H9 (cell line): ENCODE results near the gene RPS6KB1. TPM values are rescaled to one million over a fixed set of nuclear protein-coding genes. Genes with fewer than 3 reads are reported as not detected.
A peak's percentile ranks its signal among the peaks of the same experiment; 100 is the strongest.
"Not testable (repeated sequence)": the region's sequence is repeated elsewhere in the genome, so short reads cannot be mapped to it uniquely, and the experiment has no call there.

Experiments
- DNase-seq: peaks from one replicate; pipeline ENCODE4 v3.0.0-alpha.2; 2017
- H2AFZ ChIP-seq: one replicate; pipeline ENCODE4 v1.6.1; 2013; ENCODE audit warnings: mild to moderate bottlenecking, low read length, control low read depth, moderate library complexity
- H2AK5ac ChIP-seq: 2 replicates; pipeline ENCODE4 v1.6.1; 2013; ENCODE audit warnings: low read length, control low read depth, mixed read lengths; ENCODE audit not compliant: insufficient read length
- H2BK120ac ChIP-seq: one replicate; pipeline ENCODE4 v1.6.1; 2013; ENCODE audit warnings: low read depth, mild to moderate bottlenecking, low read length, control low read depth, inconsistent platforms; ENCODE audit not compliant: poor library complexity, severe bottlenecking
- H2BK12ac ChIP-seq: 2 replicates; pipeline ENCODE4 v1.6.1; 2013; ENCODE audit warnings: low read length, control low read depth, mixed read lengths, low read depth; ENCODE audit not compliant: insufficient read length
- H2BK15ac ChIP-seq: 2 replicates; pipeline ENCODE4 v1.6.1; 2013; ENCODE audit warnings: low read depth, low read length, control low read depth
- H2BK20ac ChIP-seq: one replicate; pipeline ENCODE4 v1.6.1; 2013; ENCODE audit warnings: low read depth, mild to moderate bottlenecking, low read length, control low read depth, inconsistent platforms; ENCODE audit not compliant: poor library complexity, severe bottlenecking
- H2BK5ac ChIP-seq: 2 replicates; pipeline ENCODE4 v1.6.1; 2013; ENCODE audit warnings: low read length, control low read depth, mixed read lengths; ENCODE audit not compliant: insufficient read length
- H3K14ac ChIP-seq: 2 replicates; pipeline ENCODE4 v1.6.1; 2013; ENCODE audit warnings: low read length, control low read depth; ENCODE audit not compliant: insufficient read depth
- H3K18ac ChIP-seq: 2 replicates; pipeline ENCODE4 v1.6.1; 2013; ENCODE audit warnings: low read depth, mild to moderate bottlenecking, mixed read lengths, low read length, control low read depth; ENCODE audit not compliant: insufficient read length
- H3K23ac ChIP-seq: 2 replicates; pipeline ENCODE4 v1.6.1; 2013; ENCODE audit warnings: low read length, control low read depth, mixed read lengths, low read depth; ENCODE audit not compliant: insufficient read length
- H3K23me2 ChIP-seq: 2 replicates; pipeline ENCODE4 v1.6.1; 2013; ENCODE audit warnings: low read depth, mild to moderate bottlenecking, mixed read lengths, low read length, control low read depth; ENCODE audit not compliant: insufficient read length, poor library complexity, severe bottlenecking
- H3K27ac ChIP-seq: 2 replicates; pipeline ENCODE4 v1.5.1; 2013; ENCODE audit warnings: low read length, control low read depth, mixed read lengths, low read depth; ENCODE audit not compliant: insufficient read length
- H3K27me3 ChIP-seq: 2 replicates; pipeline ENCODE4 v1.6.1; 2013; ENCODE audit warnings: low read length, control low read depth, inconsistent platforms; ENCODE audit not compliant: insufficient read depth
- H3K4ac ChIP-seq: 2 replicates; pipeline ENCODE4 v1.6.1; 2013; ENCODE audit warnings: low read depth, mild to moderate bottlenecking, control low read depth, inconsistent platforms, low read length, moderate library complexity
- H3K4me1 ChIP-seq: 2 replicates; pipeline ENCODE4 v1.6.1; 2013; ENCODE audit warnings: low read length, control low read depth, inconsistent platforms; ENCODE audit not compliant: insufficient read depth
- H3K4me2 ChIP-seq: 2 replicates; pipeline ENCODE4 v1.6.1; 2013; ENCODE audit warnings: low read length, control low read depth, mixed read lengths; ENCODE audit not compliant: insufficient read length, insufficient read depth
- H3K56ac ChIP-seq: 2 replicates; pipeline ENCODE4 v1.6.1; 2013; ENCODE audit warnings: low read depth, mild to moderate bottlenecking, mixed read lengths, low read length, control low read depth; ENCODE audit not compliant: insufficient read length
- H3K79me1 ChIP-seq: 2 replicates; pipeline ENCODE4 v1.6.1; 2013; ENCODE audit warnings: low read depth, mild to moderate bottlenecking, moderate library complexity, low read length, control low read depth, inconsistent platforms; ENCODE audit not compliant: insufficient read depth, poor library complexity, severe bottlenecking
- H3K79me2 ChIP-seq: 2 replicates; pipeline ENCODE4 v1.6.1; 2013; ENCODE audit warnings: low read length, control low read depth, inconsistent platforms; ENCODE audit not compliant: insufficient read depth
- H3K9ac ChIP-seq: 2 replicates; pipeline ENCODE4 v1.6.1; 2013; ENCODE audit warnings: low read length, control low read depth, mixed read lengths; ENCODE audit not compliant: insufficient read length; ENCODE audit errors: extremely low read depth
- H3K9me3 ChIP-seq: one replicate; pipeline ENCODE4 v1.6.1; 2013; ENCODE audit warnings: low read depth, low read length, inconsistent platforms; ENCODE audit not compliant: control insufficient read depth
- H3T11ph ChIP-seq: one replicate; pipeline ENCODE4 v1.6.1; 2013; ENCODE audit warnings: mild to moderate bottlenecking, low read length, control low read depth, inconsistent platforms
- H4K20me1 ChIP-seq: one replicate; pipeline ENCODE4 v1.6.1; 2013; ENCODE audit not compliant: control insufficient read depth, insufficient read length, insufficient read depth
- H4K5ac ChIP-seq: 2 replicates; pipeline ENCODE4 v1.6.1; 2013; ENCODE audit warnings: low read depth, mild to moderate bottlenecking, mixed read lengths, low read length, control low read depth; ENCODE audit not compliant: insufficient read length
- H4K8ac ChIP-seq: replicated peaks from 2 replicates; pipeline ENCODE4 v1.6.1; 2013; ENCODE audit warnings: low read length, control low read depth, mixed read lengths, low read depth; ENCODE audit not compliant: insufficient read length
- H4K91ac ChIP-seq: 2 replicates; pipeline ENCODE4 v1.6.1; 2013; ENCODE audit warnings: low read depth, mild to moderate bottlenecking, moderate library complexity, mixed read lengths, low read length, control low read depth; ENCODE audit not compliant: insufficient read length
- H3K27ac Mint-ChIP-seq, 3 experiments: 2 replicates in 2 of 3; 3 replicates in 1 of 3; pipeline ENCODE4 v1.8.0; 2020 to 2021; ENCODE audit warnings: mixed read lengths in 3 of 3, mild to moderate bottlenecking in 1 of 3, moderate library complexity in 1 of 3
- H3K27me3 Mint-ChIP-seq: 2 replicates; pipeline ENCODE4 v1.8.0; 2021; ENCODE audit warnings: low read depth, mild to moderate bottlenecking, moderate library complexity, mixed read lengths
- H3K36me3 Mint-ChIP-seq, 3 experiments: 2 replicates in 2 of 3; 3 replicates in 1 of 3; pipeline ENCODE4 v1.8.0; 2020 to 2021; ENCODE audit warnings: low read depth in 3 of 3, mixed read lengths in 3 of 3; ENCODE audit not compliant: insufficient read depth in 1 of 3
- H3K4me1 Mint-ChIP-seq, 2 experiments: 2 replicates each; pipeline ENCODE4 v1.8.0; 2020; ENCODE audit warnings: mixed read lengths in 2 of 2
- H3K4me3 Mint-ChIP-seq, 2 experiments: 2 replicates in 1 of 2; 3 replicates in 1 of 2; pipeline ENCODE4 v1.8.0; 2020 to 2021; ENCODE audit warnings: mild to moderate bottlenecking in 2 of 2, mixed read lengths in 2 of 2, moderate library complexity in 1 of 2
- H3K9me3 Mint-ChIP-seq, 2 experiments: 2 replicates in 1 of 2; 3 replicates in 1 of 2; pipeline ENCODE4 v1.8.0; 2020; ENCODE audit warnings: mild to moderate bottlenecking in 2 of 2, mixed read lengths in 2 of 2, moderate library complexity in 1 of 2
- WGBS: extraction: QIAGEN DNeasy Blood & Tissue Kit; methylation state at CpG from one replicate; pipeline ENCODE4 v1.1.7; 2013; ENCODE audit warnings: missing lambda C conversion rate, low lambda C conversion rate, mixed read lengths; ENCODE audit not compliant: insufficient read length; ENCODE audit errors: extremely low coverage; 5-methylcytosine and 5-hydroxymethylcytosine counted together
- total RNA-seq: library from RNA; stranded (reverse); gene quantifications from 2 replicates; pipeline ENCODE4 v1.2.1, GENCODE V29; 2021
- TF ChIP-seq, protein P1 (sequence below): fragments of 200-600 bp; sonication (generic); conservative IDR thresholded peaks from 3 replicates; pipeline ENCODE4 v1.8.0; 2021; ENCODE audit warnings: antibody characterized with exemption, mild to moderate bottlenecking

Gene RPS6KB1
- total RNA-seq, 1 experiment from 2014 or later, result 36.1 TPM

DNA sequence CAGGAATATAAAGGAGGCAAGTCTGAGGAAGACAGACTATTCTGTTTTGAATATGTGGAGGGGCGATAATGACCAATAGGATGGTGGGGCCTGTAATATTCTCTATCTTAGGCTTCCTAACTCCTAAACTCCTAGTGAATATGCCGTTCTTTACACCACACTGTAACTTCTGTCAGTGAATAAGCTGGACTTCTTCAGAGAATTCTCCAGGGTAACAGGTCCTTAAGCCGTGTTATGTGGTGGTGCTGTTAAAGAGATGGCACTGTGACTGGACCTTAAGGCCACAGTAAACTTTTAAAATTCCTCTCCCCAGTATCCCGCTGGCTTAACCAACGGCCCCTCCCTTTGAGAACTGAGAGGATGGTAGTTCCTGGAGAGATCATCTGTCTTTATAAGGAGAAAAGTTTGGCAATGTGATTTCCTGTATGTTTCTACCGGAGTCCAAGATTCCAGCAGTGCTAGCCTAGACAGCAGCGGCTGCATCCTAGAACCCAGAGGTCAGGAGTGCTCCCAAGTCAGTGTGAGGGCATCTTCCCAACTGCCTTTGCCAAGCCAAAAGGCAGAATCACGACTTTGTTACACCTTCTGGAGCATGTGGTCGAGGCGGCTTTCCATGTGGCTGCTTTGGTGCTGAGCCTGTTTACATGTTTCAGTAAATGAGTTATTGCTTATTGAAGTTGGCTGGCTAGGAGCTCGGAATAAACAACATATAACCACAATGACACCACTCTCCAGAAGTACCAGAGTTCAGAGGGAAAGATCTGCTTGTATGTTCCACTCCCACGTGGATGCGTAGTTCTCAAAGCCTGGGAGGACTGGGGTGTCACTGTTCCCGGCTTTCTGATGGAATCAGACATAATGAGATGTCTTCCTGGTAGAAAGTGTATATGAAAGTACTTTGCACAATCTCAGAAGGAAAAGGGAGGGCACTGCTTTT lies 41.2 kb upstream of the RPS6KB1 start:
- Histone ChIP-seq H2AFZ (no peak overlapping the region), H3K23ac (no peak overlapping the region), H3T11ph (no peak overlapping the region), H2BK120ac (no peak overlapping the region), H3K56ac (no peak overlapping the region), H3K14ac (no peak overlapping the region), H4K8ac (no peak overlapping the region), H3K23me2 (no peaks in the 10 kb centered on the region), H4K91ac (no peak overlapping the region), H3K27ac (no peak overlapping the region), H3K27me3 (no peaks in the 10 kb centered on the region), H3K4ac (no peak overlapping the region), H4K5ac (no peak overlapping the region), H3K79me2 (no peaks in the 10 kb centered on the region), H3K4me1 (peaks cover 2% of the 10 kb centered on the region), H3K18ac (no peak overlapping the region), H3K9me3 (no peaks in the 10 kb centered on the region), H2BK15ac (no peak overlapping the region), H2BK12ac (no peak overlapping the region), H2BK5ac (no peak overlapping the region), H3K79me1 (no peaks in the 10 kb centered on the region), H2AK5ac (no peak overlapping the region), H3K9ac (no peak overlapping the region), H2BK20ac (no peak overlapping the region), H3K4me2 (no peak overlapping the region), H4K20me1 (no peaks in the 10 kb centered on the region)
- Mint-ChIP-seq H3K9me3 (no peaks in the 10 kb centered on the region), H3K4me3 (no peak overlapping the region; a peak in 1 of 5 replicates), H3K27me3 (no peaks in the 10 kb centered on the region), H3K36me3 (peaks cover 0 to 2% (median 0%) of the 10 kb centered on the region in 3 experiments; a peak in 1 of 7 replicates), H3K4me1 (peaks cover 22 to 36% of the 10 kb centered on the region in 2 experiments), H3K27ac (peak overlapping the region in 1 of 3 experiments; percentile 70; a peak in 1 of 7 replicates)
- no CpG with 5 or more reads among the region's 14 CpGs for WGBS
- DNase-seq, result no peak
- TF ChIP-seq, protein P1, sequence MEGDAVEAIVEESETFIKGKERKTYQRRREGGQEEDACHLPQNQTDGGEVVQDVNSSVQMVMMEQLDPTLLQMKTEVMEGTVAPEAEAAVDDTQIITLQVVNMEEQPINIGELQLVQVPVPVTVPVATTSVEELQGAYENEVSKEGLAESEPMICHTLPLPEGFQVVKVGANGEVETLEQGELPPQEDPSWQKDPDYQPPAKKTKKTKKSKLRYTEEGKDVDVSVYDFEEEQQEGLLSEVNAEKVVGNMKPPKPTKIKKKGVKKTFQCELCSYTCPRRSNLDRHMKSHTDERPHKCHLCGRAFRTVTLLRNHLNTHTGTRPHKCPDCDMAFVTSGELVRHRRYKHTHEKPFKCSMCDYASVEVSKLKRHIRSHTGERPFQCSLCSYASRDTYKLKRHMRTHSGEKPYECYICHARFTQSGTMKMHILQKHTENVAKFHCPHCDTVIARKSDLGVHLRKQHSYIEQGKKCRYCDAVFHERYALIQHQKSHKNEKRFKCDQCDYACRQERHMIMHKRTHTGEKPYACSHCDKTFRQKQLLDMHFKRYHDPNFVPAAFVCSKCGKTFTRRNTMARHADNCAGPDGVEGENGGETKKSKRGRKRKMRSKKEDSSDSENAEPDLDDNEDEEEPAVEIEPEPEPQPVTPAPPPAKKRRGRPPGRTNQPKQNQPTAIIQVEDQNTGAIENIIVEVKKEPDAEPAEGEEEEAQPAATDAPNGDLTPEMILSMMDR, result no peak

DNA sequence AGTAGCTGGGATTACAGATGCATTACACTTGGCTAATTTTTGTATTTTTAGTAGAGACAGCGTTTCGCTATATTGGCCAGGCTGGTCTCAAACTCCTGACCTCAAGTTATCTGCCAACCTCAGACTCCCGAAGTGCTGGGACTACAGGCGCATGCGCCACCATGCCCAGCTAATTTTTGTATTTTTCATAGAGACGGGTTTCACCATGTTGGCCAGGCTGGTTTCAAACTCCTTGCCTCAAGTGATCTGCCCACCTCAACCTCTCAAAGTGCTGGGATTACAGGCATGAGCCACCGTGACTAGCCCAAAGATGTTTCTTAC lies 40.1 kb upstream of the RPS6KB1 start:
- not testable (repeated sequence) for H3K4me2 ChIP-seq, H2BK5ac ChIP-seq, H3K23me2 ChIP-seq, H3T11ph ChIP-seq, H2BK12ac ChIP-seq, H3K4ac ChIP-seq, H2BK20ac ChIP-seq, H4K91ac ChIP-seq, H3K79me2 ChIP-seq, DNase-seq, H3K14ac ChIP-seq, H3K9me3 Mint-ChIP-seq, H3K27me3 ChIP-seq, H3K27me3 Mint-ChIP-seq, H2AK5ac ChIP-seq, H3K79me1 ChIP-seq, H3K4me1 ChIP-seq, H3K9ac ChIP-seq, H3K56ac ChIP-seq, H3K4me3 Mint-ChIP-seq, H3K9me3 ChIP-seq, H3K23ac ChIP-seq, H4K20me1 ChIP-seq, H2BK15ac ChIP-seq, H4K8ac ChIP-seq, H2BK120ac ChIP-seq, H3K36me3 Mint-ChIP-seq
- Histone ChIP-seq H4K5ac (peak overlapping the region; percentile 39), H2AFZ (peak overlapping the region; percentile 97), H3K18ac (peak overlapping the region; percentile 19), H3K27ac (peak overlapping the region; percentile 22)
- peak overlapping the region in 2 of 3 experiments; percentile 68 to 86; a peak in 4 of 7 replicates for H3K27ac Mint-ChIP-seq
- peaks cover 28 to 34% of the 10 kb centered on the region in 2 experiments for H3K4me1 Mint-ChIP-seq
- no CpG with 5 or more reads among the region's 7 CpGs for WGBS
